Activated naive CD4-positive, alpha-beta T cell treated with anti-CD3 and anti-CD28 coated beads, Interleukin-2, amount 10 ng/mL, durations not matched to agents 7 days and 5 days (primary cell): Measurements from ENCODE around the gene ERCC2.

Experiments
- CTCF ChIA-PET: fragments of 350-600 bp; sonication (Branson Sonifier 250); formaldehyde crosslinking; loops from one replicate; lab custom pipeline; 2021; ENCODE audit warnings: antibody characterized with exemption; lab: Charles Lee
- DNase-seq: peaks from one replicate; pipeline ENCODE4 v3.0.0-alpha.2; 2020
- H3K27ac Mint-ChIP-seq: one replicate; pipeline ENCODE4 v1.8.0; 2021; ENCODE audit warnings: mild to moderate bottlenecking, moderate library complexity, mixed read lengths
- H3K27me3 Mint-ChIP-seq: one replicate; pipeline ENCODE4 v1.8.0; 2021; ENCODE audit warnings: mild to moderate bottlenecking, mixed read lengths
- H3K36me3 Mint-ChIP-seq: one replicate; pipeline ENCODE4 v1.8.0; 2021; ENCODE audit warnings: mixed read lengths
- H3K4me1 Mint-ChIP-seq: one replicate; pipeline ENCODE4 v1.8.0; 2021; ENCODE audit warnings: mixed read lengths
- H3K4me3 Mint-ChIP-seq: one replicate; pipeline ENCODE4 v1.8.0; 2021; ENCODE audit warnings: mild to moderate bottlenecking, moderate library complexity, mixed read lengths
- H3K9me3 Mint-ChIP-seq: one replicate; pipeline ENCODE4 v1.8.0; 2021; ENCODE audit warnings: mixed read lengths

Gene ERCC2

DNA sequence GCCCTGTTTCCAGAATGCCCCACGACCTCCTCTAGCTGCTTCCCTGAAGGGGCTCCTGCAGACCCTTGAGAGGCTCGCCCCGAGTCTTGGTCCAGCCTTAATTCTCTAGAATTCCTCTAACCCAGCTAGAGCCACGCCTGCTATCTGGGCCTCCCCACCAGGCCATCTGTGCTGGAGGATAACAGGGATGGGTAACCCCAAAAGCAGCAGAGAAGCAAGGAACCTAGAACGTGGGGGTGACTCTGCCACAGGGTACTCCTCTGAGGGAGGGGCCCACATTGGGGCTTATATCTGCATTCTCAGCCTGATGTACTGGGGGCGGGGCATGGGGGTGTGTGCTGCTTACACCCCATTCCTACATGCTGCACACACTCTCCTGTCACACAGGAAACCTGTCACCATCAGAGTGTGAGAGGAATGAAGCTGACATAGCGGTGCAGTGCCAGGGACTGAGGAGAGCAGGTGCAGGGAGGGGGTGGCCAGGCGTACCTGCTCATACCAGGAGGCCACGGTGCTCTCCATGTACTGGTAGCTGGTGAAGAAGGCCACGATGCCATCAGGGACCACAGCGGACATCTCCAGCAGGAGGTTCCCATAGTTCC is 16.0 kb downstream of the ERCC2 start:
- no peaks in the 10 kb centered on the region for H3K9me3 Mint-ChIP-seq
- H3K36me3 Mint-ChIP-seq, result peaks cover 11% of the 10 kb centered on the region
- H3K4me1 Mint-ChIP-seq, result peaks cover 2% of the 10 kb centered on the region
- DNase-seq, result no peak
- no peak overlapping the region for H3K4me3 Mint-ChIP-seq
- H3K27ac Mint-ChIP-seq, result no peak overlapping the region
- CTCF ChIA-PET, result interaction anchor here (1.5 kb wide), 1 partner anchor 16 kb away, joined by 6 read pairs; no protein-coding TSS in a partner anchor
- H3K27me3 Mint-ChIP-seq, result no peaks in the 10 kb centered on the region

DNA sequence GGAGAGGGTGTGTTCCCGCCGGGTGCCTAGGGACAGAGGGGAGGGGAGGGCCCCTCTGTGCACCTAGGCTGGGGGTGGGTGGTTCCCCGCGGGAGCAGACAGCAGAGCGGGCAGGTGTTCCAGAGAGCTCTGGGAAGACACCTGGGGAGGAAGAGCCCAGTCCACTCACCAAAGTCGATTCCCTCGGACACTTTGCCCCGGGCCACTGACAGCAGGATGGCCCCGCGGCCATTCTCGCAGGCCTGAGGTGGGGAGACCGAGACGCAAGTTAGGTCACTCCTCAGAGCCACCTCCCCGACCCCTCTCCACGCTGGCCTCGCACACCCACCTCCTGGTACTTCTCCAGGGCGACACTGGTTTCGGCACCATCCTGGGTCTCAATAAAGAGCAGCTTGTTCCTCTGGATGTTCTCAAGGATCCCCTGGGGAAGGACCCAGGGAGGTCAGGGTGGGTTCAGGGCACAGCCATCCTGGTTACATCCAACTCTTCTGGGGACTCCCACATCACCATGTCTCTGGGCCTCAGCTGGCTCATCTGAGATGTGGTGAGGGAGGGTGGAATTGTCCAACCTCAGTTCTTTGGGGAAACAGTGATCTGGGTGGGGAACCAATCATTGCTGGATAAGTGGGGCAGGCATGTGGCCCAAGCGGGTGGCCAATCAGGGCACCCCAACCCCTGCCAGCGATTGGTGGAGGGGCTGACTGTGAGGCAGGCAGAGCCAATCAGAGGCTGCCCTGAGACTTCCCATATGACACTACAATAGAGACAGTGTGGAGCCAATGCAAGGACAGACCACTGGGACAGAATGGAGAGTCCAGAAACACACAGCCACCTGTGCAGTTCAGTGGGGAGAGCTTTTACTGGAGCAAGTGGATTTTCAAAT is 17.2 kb downstream of the ERCC2 start:
- DNase-seq, result no peak
- H3K27ac Mint-ChIP-seq, result no peak overlapping the region
- CTCF ChIA-PET, result interaction anchor here (1.0 kb wide), 1 partner anchor 15 kb away, joined by 4 read pairs; no protein-coding TSS in a partner anchor
- H3K36me3 Mint-ChIP-seq, result peaks cover 11% of the 10 kb centered on the region
- H3K4me3 Mint-ChIP-seq, result no peak overlapping the region
- no peaks in the 10 kb centered on the region for H3K9me3 Mint-ChIP-seq
- H3K4me1 Mint-ChIP-seq, result peaks cover 2% of the 10 kb centered on the region
- no peaks in the 10 kb centered on the region for H3K27me3 Mint-ChIP-seq

DNA sequence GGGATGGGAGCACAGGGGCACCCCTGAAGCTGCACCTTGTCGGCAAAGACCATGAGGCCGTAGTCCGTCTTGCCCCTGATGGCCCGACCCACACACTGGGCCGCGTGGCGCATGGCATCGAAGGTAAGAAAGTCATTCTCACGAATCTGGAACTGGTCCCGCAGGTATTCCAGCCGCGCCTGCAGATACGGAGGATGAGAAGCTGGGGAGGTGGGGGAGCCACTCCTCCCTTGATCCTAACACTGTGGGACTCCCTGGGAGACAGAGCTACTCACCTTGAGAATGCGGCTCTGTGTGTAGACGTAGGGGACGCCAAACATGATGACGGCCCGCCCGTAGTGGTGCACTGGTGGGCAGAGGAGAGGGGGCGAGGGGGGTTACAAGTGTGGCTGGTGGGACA is 17.9 kb downstream of the ERCC2 start:
- H3K36me3 Mint-ChIP-seq, result peaks cover 11% of the 10 kb centered on the region
- CTCF ChIA-PET, result no interaction called here
- no peak overlapping the region for H3K27ac Mint-ChIP-seq
- no peak for DNase-seq
- no peak overlapping the region for H3K4me3 Mint-ChIP-seq
- H3K27me3 Mint-ChIP-seq, result no peaks in the 10 kb centered on the region
- peaks cover 2% of the 10 kb centered on the region for H3K4me1 Mint-ChIP-seq
- no peaks in the 10 kb centered on the region for H3K9me3 Mint-ChIP-seq

DNA sequence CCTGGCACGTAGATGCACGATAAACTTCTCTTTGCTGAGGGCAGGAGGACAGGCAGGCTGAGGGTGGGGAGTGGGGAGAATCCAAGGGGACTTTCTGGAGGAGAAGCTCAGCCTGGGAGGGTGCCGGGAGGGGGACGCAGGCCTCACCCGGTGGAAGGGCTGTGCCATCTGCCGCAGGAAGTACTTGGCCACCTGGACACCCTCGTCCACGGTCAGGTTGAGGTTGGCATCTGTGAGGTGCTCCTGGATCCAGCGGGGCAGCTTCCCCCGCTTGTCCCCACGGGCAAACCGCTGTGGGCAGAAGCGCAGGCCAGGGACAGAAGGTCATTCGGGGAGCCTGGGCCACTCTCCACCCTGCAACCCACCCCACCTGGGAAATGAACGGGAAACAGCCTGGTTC is 18.3 kb downstream of the ERCC2 start:
- H3K36me3 Mint-ChIP-seq, result peaks cover 11% of the 10 kb centered on the region
- DNase-seq, result no peak
- H3K9me3 Mint-ChIP-seq, result no peaks in the 10 kb centered on the region
- H3K4me1 Mint-ChIP-seq, result peaks cover 2% of the 10 kb centered on the region
- H3K27ac Mint-ChIP-seq, result no peak overlapping the region
- CTCF ChIA-PET, result no interaction called here
- peaks cover 2% of the 10 kb centered on the region for H3K27me3 Mint-ChIP-seq
- H3K4me3 Mint-ChIP-seq, result no peak overlapping the region

DNA sequence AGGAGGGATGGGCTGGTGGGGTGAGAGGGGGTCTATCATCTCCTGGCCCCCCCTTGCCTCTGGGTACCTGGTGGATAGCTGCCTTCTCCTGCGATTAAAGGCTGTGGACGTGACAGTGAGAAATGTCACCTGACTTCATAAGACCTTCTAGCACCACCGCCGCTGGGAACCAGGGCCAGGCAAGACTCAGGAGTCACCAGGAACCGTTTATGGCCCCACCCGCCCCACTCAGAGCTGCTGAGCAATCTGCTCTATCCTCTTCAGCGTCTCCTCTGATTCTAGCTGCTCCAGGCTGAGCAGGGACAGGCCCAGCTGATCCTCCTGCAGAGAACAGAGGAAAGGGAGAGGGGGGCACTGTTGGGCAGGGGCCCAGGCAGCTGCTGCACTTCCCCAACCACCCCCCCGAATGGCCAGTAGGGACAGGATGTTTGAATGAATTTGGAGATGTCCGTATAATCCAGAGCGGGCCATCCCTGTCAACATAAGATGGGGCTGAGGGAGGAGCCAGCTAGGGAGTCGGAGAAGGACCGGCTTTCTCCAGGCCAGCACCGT is 18.9 kb downstream of the ERCC2 start:
- peaks cover 8% of the 10 kb centered on the region for H3K27me3 Mint-ChIP-seq
- no peak overlapping the region for H3K4me3 Mint-ChIP-seq
- peaks cover 2% of the 10 kb centered on the region for H3K4me1 Mint-ChIP-seq
- H3K27ac Mint-ChIP-seq, result no peak overlapping the region
- CTCF ChIA-PET, result no interaction called here
- DNase-seq, result no peak
- peaks cover 11% of the 10 kb centered on the region for H3K36me3 Mint-ChIP-seq
- no peaks in the 10 kb centered on the region for H3K9me3 Mint-ChIP-seq

DNA sequence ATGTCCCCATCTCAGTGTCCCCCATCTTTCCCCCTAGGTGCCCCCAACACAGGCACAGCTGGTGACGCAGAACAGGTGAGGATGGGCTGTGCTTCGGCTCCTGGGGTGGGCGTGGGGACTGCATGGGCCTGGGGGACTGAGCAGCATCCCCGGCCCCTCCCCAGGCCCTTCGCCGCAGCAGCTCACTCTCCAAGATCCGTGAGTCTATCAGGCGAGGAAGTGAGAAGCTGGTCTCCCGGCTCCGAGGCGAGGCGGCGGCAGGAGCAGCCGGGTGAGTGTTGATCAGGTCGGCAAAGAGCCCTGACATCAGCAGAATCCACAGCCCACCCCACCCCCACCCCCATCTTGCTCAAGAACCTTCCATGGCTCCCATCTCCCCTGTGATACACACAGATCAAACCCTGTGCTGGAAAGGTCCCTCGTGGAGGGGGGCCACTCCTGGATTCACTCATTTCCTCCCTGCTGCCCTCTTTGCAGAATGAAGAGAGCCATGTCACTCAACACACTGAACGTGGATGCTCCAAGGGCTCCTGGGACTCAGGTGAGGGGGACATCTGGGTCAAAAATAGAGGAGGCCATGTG is 19.8 kb downstream of the ERCC2 start:
- no peak for DNase-seq
- Mint-ChIP-seq H3K36me3 (peaks cover 9% of the 10 kb centered on the region), H3K27me3 (peaks cover 16% of the 10 kb centered on the region), H3K27ac (no peak overlapping the region), H3K4me3 (no peak overlapping the region), H3K9me3 (no peaks in the 10 kb centered on the region), H3K4me1 (peaks cover 2% of the 10 kb centered on the region)
- CTCF ChIA-PET, result no interaction called here

DNA sequence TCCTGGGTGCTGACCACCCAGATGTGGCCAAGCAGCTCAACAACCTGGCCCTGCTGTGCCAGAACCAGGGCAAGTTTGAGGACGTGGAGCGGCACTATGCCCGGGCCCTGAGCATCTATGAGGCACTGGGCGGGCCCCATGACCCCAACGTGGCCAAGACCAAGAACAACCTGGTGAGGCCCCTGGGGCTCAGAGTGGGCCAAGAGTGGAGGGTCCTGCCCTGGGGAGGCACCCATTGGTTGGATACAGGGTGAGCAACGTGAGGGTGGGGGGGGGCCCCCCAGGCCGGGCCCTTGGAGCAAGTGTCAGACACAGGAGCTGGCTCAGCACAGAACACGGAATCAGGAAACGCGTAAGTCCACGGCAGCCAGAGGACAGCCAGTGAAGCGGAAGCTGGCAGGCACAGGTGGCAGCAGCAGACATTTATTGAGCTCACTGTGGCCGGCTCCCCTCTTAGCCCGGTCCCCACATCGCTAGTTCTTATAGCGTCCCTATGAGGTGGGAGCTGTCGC is 20.9 kb downstream of the ERCC2 start:
- Mint-ChIP-seq H3K4me3 (no peak overlapping the region), H3K27me3 (peaks cover 24% of the 10 kb centered on the region), H3K9me3 (no peaks in the 10 kb centered on the region), H3K4me1 (peaks cover 2% of the 10 kb centered on the region), H3K27ac (no peak overlapping the region), H3K36me3 (peaks cover 5% of the 10 kb centered on the region)
- CTCF ChIA-PET, result no interaction called here
- DNase-seq, result no peak

DNA sequence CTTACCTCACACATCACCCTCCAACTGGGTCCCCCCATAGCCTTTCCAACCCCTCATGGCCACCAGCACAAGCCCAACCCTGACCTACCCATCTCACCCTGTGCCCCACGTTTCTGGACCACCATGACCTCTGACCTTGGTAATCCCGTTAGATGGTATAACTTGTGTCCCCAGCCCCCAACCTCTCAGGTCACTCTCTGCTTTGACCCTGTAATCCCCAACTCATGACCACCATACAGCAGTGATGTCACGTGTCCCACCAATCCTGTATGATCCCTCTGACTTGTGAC is 21.3 kb downstream of the ERCC2 start:
- DNase-seq, result no peak
- CTCF ChIA-PET, result no interaction called here
- Mint-ChIP-seq H3K4me3 (no peak overlapping the region), H3K36me3 (peaks cover 3% of the 10 kb centered on the region), H3K4me1 (no peaks in the 10 kb centered on the region), H3K9me3 (no peaks in the 10 kb centered on the region), H3K27me3 (peaks cover 28% of the 10 kb centered on the region), H3K27ac (no peak overlapping the region)

DNA sequence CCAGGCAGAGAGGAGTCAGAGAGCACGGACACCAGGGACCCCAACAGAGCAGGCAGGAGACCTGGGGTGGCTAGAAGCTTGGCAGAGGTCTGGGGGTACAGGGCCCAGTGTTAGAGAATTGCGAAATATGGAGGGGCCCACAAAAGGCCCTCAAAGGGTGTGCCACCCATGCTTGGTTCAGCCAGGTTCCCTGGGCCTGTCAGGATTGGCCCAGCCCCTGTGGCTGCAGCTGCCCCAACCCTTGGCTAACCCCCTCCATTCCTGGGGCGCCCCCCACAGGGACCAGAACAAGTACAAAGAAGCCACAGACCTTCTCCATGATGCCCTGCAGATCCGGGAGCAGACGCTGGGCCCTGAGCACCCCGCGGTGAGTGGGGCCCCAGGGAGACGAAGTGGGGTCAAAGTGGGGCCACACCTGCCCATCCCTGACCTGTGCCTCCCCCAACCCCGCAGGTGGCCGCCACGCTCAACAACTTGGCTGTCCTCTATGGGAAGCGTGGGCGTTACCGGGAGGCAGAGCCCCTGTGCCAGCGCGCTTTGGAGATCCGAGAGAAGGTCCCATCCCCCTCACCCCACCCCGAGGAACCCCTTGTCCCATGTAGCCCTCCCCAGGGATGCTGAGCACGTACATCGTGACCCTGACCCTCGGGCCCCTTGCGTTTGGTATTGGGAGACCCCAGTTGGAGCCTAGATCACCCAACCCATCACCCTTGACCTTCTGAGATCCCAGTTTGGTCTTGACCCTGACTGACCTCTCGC is 21.8 kb downstream of the ERCC2 start:
- Mint-ChIP-seq H3K4me3 (no peak overlapping the region), H3K9me3 (no peaks in the 10 kb centered on the region), H3K36me3 (peaks cover 3% of the 10 kb centered on the region), H3K27me3 (peaks cover 28% of the 10 kb centered on the region), H3K27ac (no peak overlapping the region), H3K4me1 (no peaks in the 10 kb centered on the region)
- no peak for DNase-seq
- CTCF ChIA-PET, result no interaction called here

DNA sequence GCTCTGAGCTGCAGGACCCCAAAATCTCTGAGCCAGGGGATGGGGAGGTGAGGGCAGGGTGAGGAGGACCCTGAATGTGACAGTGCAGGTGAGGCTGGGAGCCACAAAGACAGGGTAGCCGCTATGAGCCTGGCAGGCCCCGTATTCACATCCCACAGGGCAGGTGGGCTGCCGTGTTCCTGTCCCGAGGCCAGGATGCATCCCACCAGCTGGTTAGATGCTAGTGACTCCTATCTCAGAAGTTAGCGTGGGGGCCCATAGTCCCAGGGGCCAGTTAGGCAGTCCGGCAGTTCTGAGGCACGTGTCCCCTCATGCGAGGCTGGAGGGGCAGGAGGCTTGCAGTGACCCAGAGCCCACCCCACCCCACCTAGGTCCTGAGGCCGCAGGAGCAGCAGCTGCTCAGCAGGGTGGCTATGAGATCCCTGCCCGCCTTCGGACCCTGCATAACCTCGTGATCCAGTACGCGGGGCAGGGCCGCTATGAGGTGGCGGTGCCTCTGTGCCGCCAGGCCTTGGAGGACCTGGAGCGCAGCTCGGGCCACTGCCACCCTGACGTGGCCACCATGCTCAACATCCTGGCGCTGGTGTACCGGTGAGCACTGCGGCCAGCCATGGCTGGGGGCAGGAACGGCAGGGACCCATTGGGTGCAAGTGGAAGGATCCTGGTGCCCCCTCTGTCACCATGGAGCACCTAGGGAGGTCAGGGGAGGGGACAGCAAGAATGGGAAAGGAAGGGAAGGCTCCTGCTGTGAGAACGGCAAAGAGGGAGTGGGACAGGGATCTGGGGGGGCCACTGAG is 22.6 kb downstream of the ERCC2 start:
- DNase-seq, result no peak
- H3K27me3 Mint-ChIP-seq, result peaks cover 28% of the 10 kb centered on the region
- H3K9me3 Mint-ChIP-seq, result no peaks in the 10 kb centered on the region
- H3K27ac Mint-ChIP-seq, result no peak overlapping the region
- peaks cover 3% of the 10 kb centered on the region for H3K36me3 Mint-ChIP-seq
- H3K4me3 Mint-ChIP-seq, result no peak overlapping the region
- no peaks in the 10 kb centered on the region for H3K4me1 Mint-ChIP-seq
- CTCF ChIA-PET, result no interaction called here

DNA sequence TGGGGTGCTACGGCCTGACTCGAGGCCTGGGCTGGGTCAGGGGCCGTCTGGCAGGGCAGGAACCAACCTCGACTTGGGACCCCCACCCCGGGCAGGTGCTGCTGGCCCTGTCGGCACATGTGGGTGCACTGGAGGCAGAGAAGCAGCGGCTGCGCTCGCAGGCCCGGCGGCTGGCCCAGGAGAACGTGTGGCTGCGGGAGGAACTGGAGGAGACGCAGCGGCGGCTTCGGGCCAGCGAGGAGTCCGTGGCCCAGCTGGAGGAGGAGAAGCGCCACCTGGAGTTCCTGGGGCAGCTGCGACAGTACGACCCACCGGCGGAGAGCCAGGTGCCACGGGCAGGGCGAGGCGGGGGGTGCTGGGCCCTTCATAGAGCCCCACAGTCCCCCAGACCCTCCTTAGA is 23.9 kb downstream of the ERCC2 start:
- Mint-ChIP-seq H3K4me1 (no peaks in the 10 kb centered on the region), H3K27me3 (peaks cover 28% of the 10 kb centered on the region), H3K9me3 (no peaks in the 10 kb centered on the region), H3K36me3 (peaks cover 2% of the 10 kb centered on the region), H3K4me3 (no peak overlapping the region), H3K27ac (no peak overlapping the region)
- no peak for DNase-seq
- CTCF ChIA-PET, result no interaction called here

DNA sequence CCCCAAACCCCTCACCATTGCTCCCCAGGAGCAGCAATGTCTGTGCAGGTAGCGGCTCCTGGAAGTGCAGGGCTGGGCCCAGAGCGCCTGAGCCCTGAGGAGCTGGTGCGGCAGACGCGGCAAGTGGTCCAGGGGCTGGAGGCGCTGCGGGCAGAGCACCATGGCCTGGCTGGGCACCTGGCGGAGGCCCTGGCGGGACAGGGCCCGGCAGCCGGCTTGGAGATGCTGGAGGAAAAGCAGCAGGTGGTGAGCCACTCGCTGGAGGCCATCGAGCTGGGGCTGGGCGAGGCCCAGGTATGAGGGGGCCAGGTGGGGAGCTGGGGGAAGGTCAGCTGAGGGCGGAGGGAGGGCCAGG is 24.9 kb downstream of the ERCC2 start:
- H3K4me1 Mint-ChIP-seq, result no peaks in the 10 kb centered on the region
- H3K4me3 Mint-ChIP-seq, result no peak overlapping the region
- H3K9me3 Mint-ChIP-seq, result no peaks in the 10 kb centered on the region
- H3K36me3 Mint-ChIP-seq, result no peaks in the 10 kb centered on the region
- DNase-seq, result no peak
- H3K27ac Mint-ChIP-seq, result no peak overlapping the region
- H3K27me3 Mint-ChIP-seq, result peaks cover 28% of the 10 kb centered on the region
- CTCF ChIA-PET, result interaction anchor here (0.6 kb wide), 1 partner anchor 136 kb away, joined by 3 read pairs; no protein-coding TSS in a partner anchor
